ENCODE data around the gene DTNBP1. TPM values are rescaled to one million over a fixed set of nuclear protein-coding genes. Genes with fewer than 3 reads are reported as not detected.

The DTNBP1 gene
- total and polyA plus RNA-seq, 2 donors (not counting 3 experiments of a cell fraction or from before 2014, with no cell fraction given), result 24.3 to 28.9 TPM

- dilution Hi-C loops (cut with MboI; ENCODE audit: extremely low pct_ligation_motif_present, low sequenced_read_pairs), result no loop called here
- ChIA-PET CTCF (interaction anchor here (1.1 to 1.2 kb wide), 2 partner anchors 9 to 125 kb away, joined by 3 to 4 read pairs; no protein-coding TSS in a partner anchor), POLR2A (no interaction called here)
- Histone ChIP-seq H3K79me2 (ENCODE audit: control insufficient read depth, insufficient read depth, low read length) (no peaks in the 10 kb centered on the region), H3K36me3 (ENCODE audit: control insufficient read depth in 2 of 2, extremely low read depth in 1 of 2, insufficient read depth in 2 of 2, low read length in 2 of 2) (peaks cover 0 to 2% of the 10 kb centered on the region in 2 experiments), H3K9me3 (replicated peaks; ENCODE audit: control insufficient read depth, insufficient read depth, low read length) (no peaks in the 10 kb centered on the region), H4K20me1 (replicated peaks; ENCODE audit: control insufficient read depth, extremely low read depth, insufficient read depth, low read length) (no peaks in the 10 kb centered on the region), H3K27me3 (ENCODE audit: control insufficient read depth in 2 of 2, insufficient read depth in 2 of 2, low read length in 2 of 2) (no peaks in the 10 kb centered on the region), H2AFZ (ENCODE audit: low read depth, low read length) (no peak overlapping the region), H3K4me1 (ENCODE audit: control insufficient read depth, extremely low read depth, insufficient read depth, low read length) (no peaks in the 10 kb centered on the region), H3K4me3 (replicated peaks in 1 of 3; ENCODE audit: insufficient read depth in 1 of 3, low read depth in 1 of 3, low read length in 3 of 3) (no peak overlapping the region), H3K4me2 (ENCODE audit: insufficient read depth, low read length) (no peak overlapping the region), H3K9me1 (replicated peaks; ENCODE audit: control insufficient read depth, extremely low read depth, insufficient read depth, low read length) (no peaks in the 10 kb centered on the region), H3K27ac (ENCODE audit: insufficient read depth, low read depth, low read length) (no peak overlapping the region), H3K9ac (replicated peaks; ENCODE audit: extremely low read depth, insufficient read depth, low read length) (no peak overlapping the region)
- FAIRE-seq (no peak), DNase-seq (ENCODE audit: low read depth, low spot score) (no peak)
- intact Hi-C loops (cut with micrococcal nuclease), result no loop called here
- BruUV-seq (replicated peaks), result no TSS peak
- TF ChIP-seq CTCF (IDR thresholded peaks at IDR 0.05; ENCODE audit: extremely low read depth in 1 of 2, insufficient read depth in 1 of 2, low read depth in 1 of 2, low read length in 2 of 2), result no peak
- no peak for TF ChIP-seq MYC (IDR thresholded peaks at IDR 0.05; ENCODE audit: low read depth, low read length)
- no peak for TF ChIP-seq JUN (IDR thresholded peaks at IDR 0.05; ENCODE audit: borderline replicate concordance, insufficient read depth, insufficient read length, low read depth)
- TF ChIP-seq POLR2AphosphoS5 (IDR thresholded peaks at IDR 0.05; ENCODE audit: insufficient read depth, low read depth, low read length), result no peak
Observed at GRCh38 chr6:15615802-15616201, 47.0 kb downstream of the DTNBP1 start.

GRCh38 chr6:15614277-15614676, 48.6 kb downstream of the DTNBP1 start:
- no peak overlapping the region for H3K27ac ChIP-seq (ENCODE audit: insufficient read depth, low read depth, low read length)
- FAIRE-seq (no peak), DNase-seq (ENCODE audit: low read depth, low spot score) (no peak)
- POLR2A ChIA-PET, result no interaction called here
- H3K9me1 ChIP-seq (replicated peaks; ENCODE audit: control insufficient read depth, extremely low read depth, insufficient read depth, low read length), result no peaks in the 10 kb centered on the region
- no peaks in the 10 kb centered on the region for H3K4me1 ChIP-seq (ENCODE audit: control insufficient read depth, extremely low read depth, insufficient read depth, low read length)
- dilution Hi-C loops (cut with MboI; ENCODE audit: extremely low pct_ligation_motif_present, low sequenced_read_pairs), result no loop called here
- intact Hi-C loops (cut with micrococcal nuclease), result no loop called here
- no peak overlapping the region for H2AFZ ChIP-seq (ENCODE audit: low read depth, low read length)
- peaks cover 0 to 2% of the 10 kb centered on the region in 2 experiments for H3K36me3 ChIP-seq (ENCODE audit: control insufficient read depth in 2 of 2, extremely low read depth in 1 of 2, insufficient read depth in 2 of 2, low read length in 2 of 2)
- no peak overlapping the region for H3K9ac ChIP-seq (replicated peaks; ENCODE audit: extremely low read depth, insufficient read depth, low read length)
- H3K27me3 ChIP-seq (ENCODE audit: control insufficient read depth in 2 of 2, insufficient read depth in 2 of 2, low read length in 2 of 2), result no peaks in the 10 kb centered on the region
- no peaks in the 10 kb centered on the region for H3K79me2 ChIP-seq (ENCODE audit: control insufficient read depth, insufficient read depth, low read length)
- CTCF ChIA-PET, result interaction anchor here (0.7 to 1.0 kb wide), 2 partner anchors 9 to 10 kb away, joined by 3 read pairs; no protein-coding TSS in a partner anchor
- TF ChIP-seq GATA2 (IDR thresholded peaks at IDR 0.05; ENCODE audit: insufficient read depth, insufficient read length, low read depth, low read length) (no peak), CTCF (IDR thresholded peaks at IDR 0.05; ENCODE audit: extremely low read depth in 1 of 2, insufficient read depth in 1 of 2, low read depth in 1 of 2, low read length in 2 of 2) (no peak), MAX (IDR thresholded peaks at IDR 0.05; ENCODE audit: insufficient read depth, insufficient read length) (no peak), FOS (IDR thresholded peaks at IDR 0.05; ENCODE audit: borderline replicate concordance, insufficient read depth, low read length) (no peak), POLR2A (IDR thresholded peaks at IDR 0.05; ENCODE audit: low read depth, low read length) (no peak), POLR2AphosphoS5 (IDR thresholded peaks at IDR 0.05; ENCODE audit: insufficient read depth, low read depth, low read length) (no peak), MYC (IDR thresholded peaks at IDR 0.05; ENCODE audit: low read depth, low read length) (no peak), JUN (IDR thresholded peaks at IDR 0.05; ENCODE audit: borderline replicate concordance, insufficient read depth, insufficient read length, low read depth) (no peak), EZH2 (IDR thresholded peaks at IDR 0.05; ENCODE audit: borderline replicate concordance, low read depth, low read length, severe bottlenecking) (no peak)
- no peaks in the 10 kb centered on the region for H3K9me3 ChIP-seq (replicated peaks; ENCODE audit: control insufficient read depth, insufficient read depth, low read length)
- no peak overlapping the region for H3K4me2 ChIP-seq (ENCODE audit: insufficient read depth, low read length)
- no peak overlapping the region for H3K4me3 ChIP-seq (replicated peaks in 1 of 3; ENCODE audit: insufficient read depth in 1 of 3, low read depth in 1 of 3, low read length in 3 of 3)
- H4K20me1 ChIP-seq (replicated peaks; ENCODE audit: control insufficient read depth, extremely low read depth, insufficient read depth, low read length), result no peaks in the 10 kb centered on the region
- no TSS peak for BruUV-seq (replicated peaks)
